Naive thymus-derived CD4-positive, alpha-beta T cell (primary cell): Measurements from ENCODE around the gene GNG12. TPM values are rescaled to one million over a fixed set of nuclear protein-coding genes. Genes with fewer than 3 reads are reported as not detected.
A peak's percentile ranks its signal among the peaks of the same experiment; 100 is the strongest.

Source experiments
- ATAC-seq: fragments of 150-1000 bp; cut with Tn5 transposase; 2 replicates; pipeline ENCODE4 v1.10.0; 2021; ENCODE audit warnings: mild to moderate bottlenecking, moderate library complexity
- CTCF ChIA-PET: fragments of 350-600 bp; sonication (Branson Sonifier 250); formaldehyde crosslinking; loops from one replicate; lab custom pipeline; 2021; ENCODE audit warnings: antibody characterized with exemption; lab: Charles Lee
- POLR2A ChIA-PET: fragments of 350-600 bp; sonication (Branson Sonifier 250); formaldehyde crosslinking; loops from one replicate; lab custom pipeline; 2021; ENCODE audit warnings: antibody characterized with exemption, inconsistent platforms; lab: Charles Lee
- DNase-seq, 9 donors: peaks; one replicate each; pipeline versions ENCODE4 v3.0.0 to v3.0.0-alpha.2; 2020 to 2022; ENCODE audit warnings: mixed read lengths in 1 of 9
- H3K27ac ChIP-seq: one replicate; pipeline ENCODE4 v1.7.0; 2013; ENCODE audit warnings: mild to moderate bottlenecking, low read depth, low read length, moderate library complexity
- H3K27me3 ChIP-seq, 2 donors: one replicate each; pipeline ENCODE4 v1.7.0; 2013; ENCODE audit warnings: low read length in 2 of 2, mild to moderate bottlenecking in 2 of 2, moderate library complexity in 2 of 2; ENCODE audit not compliant: control insufficient read depth in 2 of 2, insufficient read depth in 2 of 2
- H3K36me3 ChIP-seq, 3 experiments: 1 replicate in 2 of 3; 2 replicates in 1 of 3; pipeline ENCODE4 v1.7.0; 2013; ENCODE audit warnings: low read length in 3 of 3, mild to moderate bottlenecking in 3 of 3, moderate library complexity in 1 of 3; ENCODE audit not compliant: insufficient read depth in 3 of 3, control insufficient read depth in 2 of 3
- H3K4me1 ChIP-seq, 2 donors: one replicate each; pipeline ENCODE4 v1.7.0; 2013; ENCODE audit warnings: low read length in 2 of 2, mild to moderate bottlenecking in 2 of 2, moderate library complexity in 1 of 2; ENCODE audit not compliant: control insufficient read depth in 2 of 2, insufficient read depth in 2 of 2
- H3K4me3 ChIP-seq: 2 replicates; pipeline ENCODE4 v1.7.0; 2013; ENCODE audit warnings: mild to moderate bottlenecking, low read length
- H3K9me3 ChIP-seq, 3 experiments: 1 replicate in 2 of 3; 2 replicates in 1 of 3; pipeline ENCODE4 v1.7.0; 2013; ENCODE audit warnings: low read length in 3 of 3; ENCODE audit not compliant: control insufficient read depth in 2 of 3
- H3K27ac Mint-ChIP-seq, 9 donors: one replicate each; pipeline ENCODE4 v1.8.0; 2020 to 2022; ENCODE audit warnings: mixed read lengths in 9 of 9, mild to moderate bottlenecking in 8 of 9, moderate library complexity in 5 of 9, inconsistent platforms in 2 of 9
- H3K27me3 Mint-ChIP-seq, 5 donors: one replicate each; pipeline ENCODE4 v1.8.0; 2021 to 2022; ENCODE audit warnings: mixed read lengths in 5 of 5, mild to moderate bottlenecking in 1 of 5
- H3K36me3 Mint-ChIP-seq, 5 donors: one replicate each; pipeline ENCODE4 v1.8.0; 2020 to 2022; ENCODE audit warnings: mixed read lengths in 5 of 5, mild to moderate bottlenecking in 3 of 5, inconsistent platforms in 1 of 5
- H3K4me1 Mint-ChIP-seq, 7 donors: one replicate each; pipeline ENCODE4 v1.8.0; 2020 to 2022; ENCODE audit warnings: mixed read lengths in 7 of 7, mild to moderate bottlenecking in 3 of 7, inconsistent platforms in 1 of 7
- H3K4me3 Mint-ChIP-seq, 10 donors: one replicate each; pipeline ENCODE4 v1.8.0; 2020 to 2022; ENCODE audit warnings: mild to moderate bottlenecking in 10 of 10, mixed read lengths in 10 of 10, moderate library complexity in 6 of 10, inconsistent platforms in 2 of 10
- H3K9me3 Mint-ChIP-seq, 11 donors: one replicate each; pipeline ENCODE4 v1.8.0; 2020 to 2022; ENCODE audit warnings: mixed read lengths in 11 of 11, mild to moderate bottlenecking in 4 of 11, inconsistent platforms in 1 of 11, moderate library complexity in 1 of 11
- intact Hi-C, 2 donors: fragments of 100-400 bp; cut with micrococcal nuclease; formaldehyde crosslinking; loops; one replicate each; pipeline ENCODE4 v1.15.1; 2023
- polyA plus RNA-seq, 2 donors: library from polyadenylated mRNA; unstranded; fragments of 300-500 nt; fragmentation: Illumina TruSeq; gene quantifications; one replicate each; pipeline ENCODE4 v1.2.3, GENCODE V29; 2021
- total RNA-seq, 6 experiments: library from RNA in 5 of 6; stranded (reverse) in 5 of 6; gene quantifications; 1 replicate in 5 of 6; 2 replicates in 1 of 6; pipeline ENCODE4 v1.2.3 and lab custom pipeline; 2021 to 2026

Gene GNG12
- total and polyA plus RNA-seq, 7 experiments from 2014 or later, result not detected

GRCh38 chr1:67737875-67738274 lies 95.4 kb downstream of the GNG12 start:
- Histone ChIP-seq H3K27me3 (no peaks in the 10 kb centered on the region), H3K36me3 (no peaks in the 10 kb centered on the region), H3K27ac (no peak overlapping the region), H3K9me3 (no peaks in the 10 kb centered on the region), H3K4me3 (no peak overlapping the region), H3K4me1 (peaks cover 7 to 11% of the 10 kb centered on the region in 2 donors)
- Mint-ChIP-seq H3K4me3 (no peak overlapping the region), H3K36me3 (no peaks in the 10 kb centered on the region), H3K9me3 (no peaks in the 10 kb centered on the region), H3K4me1 (peaks cover 10 to 26% (median 23%) of the 10 kb centered on the region in 7 donors), H3K27ac (no peak overlapping the region), H3K27me3 (peaks cover 0 to 9% (median under 1%) of the 10 kb centered on the region in 5 donors)
- ChIA-PET CTCF (interaction anchor here (2.6 kb wide), 1 partner anchor 23 kb away, joined by 10 read pairs; no protein-coding TSS in a partner anchor), POLR2A (interaction anchor here (1.0 kb wide), 1 partner anchor 15 kb away, joined by 3 read pairs; no protein-coding TSS in a partner anchor)
- ATAC-seq, result no peak
- intact Hi-C loops, result loop anchor here in 1 of 2 donors (2.0 kb wide), 1 partner anchor 53 kb away; the partner anchor contains the start of gene GADD45A
- DNase-seq, result no peak

DNA sequence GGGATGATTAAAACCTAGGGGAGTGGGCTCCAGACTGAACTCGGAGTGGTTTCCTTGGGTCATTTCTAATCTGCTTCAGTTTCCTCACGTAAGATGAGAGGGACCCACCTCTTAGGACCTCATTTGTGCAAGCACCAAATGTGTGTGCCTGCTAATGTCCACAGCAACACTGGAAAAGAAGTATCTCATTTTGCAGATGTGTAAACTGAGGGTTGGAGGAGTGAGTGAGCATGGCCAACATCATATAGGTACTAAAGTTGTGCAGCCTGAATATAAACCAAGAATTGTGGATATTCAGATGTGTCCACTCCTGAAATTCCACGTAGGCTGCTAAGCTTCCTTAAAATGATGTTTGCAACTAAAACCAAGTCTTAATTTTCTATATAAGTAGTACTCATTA lies 96.5 kb downstream of the GNG12 start:
- CTCF ChIA-PET, result interaction anchor here (2.6 kb wide), 1 partner anchor 24 kb away, joined by 10 read pairs; no protein-coding TSS in a partner anchor
- peaks cover 10 to 26% (median 23%) of the 10 kb centered on the region in 7 donors for H3K4me1 Mint-ChIP-seq
- no peaks in the 10 kb centered on the region for H3K9me3 Mint-ChIP-seq
- ATAC-seq (no peak), DNase-seq (no peak)
- Histone ChIP-seq H3K36me3 (no peaks in the 10 kb centered on the region), H3K4me3 (peak overlapping the region; percentile 35), H3K27ac (peak overlapping the region; percentile 22), H3K9me3 (no peaks in the 10 kb centered on the region), H3K27me3 (no peaks in the 10 kb centered on the region), H3K4me1 (peaks cover 7 to 11% of the 10 kb centered on the region in 2 donors)
- H3K36me3 Mint-ChIP-seq, result no peaks in the 10 kb centered on the region
- intact Hi-C loops, result loop anchor here (1.0 to 2.0 kb wide), 2 partner anchors 51 to 52 kb away; partner anchors contain the start of gene GADD45A (in 2 of the 2)
- peak overlapping the region in 8 of 9 donors; percentile 67 to 94 (median 91) for H3K27ac Mint-ChIP-seq
- peak overlapping the region in 7 of 10 donors; percentile 57 to 90 (median 79) for H3K4me3 Mint-ChIP-seq
- POLR2A ChIA-PET, result interaction anchor here (0.7 to 2.3 kb wide), 3 partner anchors 16 to 53 kb away, joined by 3 to 11 read pairs (median 4); partner anchors contain the start of gene GADD45A
- H3K27me3 Mint-ChIP-seq, result peaks cover 0 to 6% (median 0%) of the 10 kb centered on the region in 5 donors

DNA sequence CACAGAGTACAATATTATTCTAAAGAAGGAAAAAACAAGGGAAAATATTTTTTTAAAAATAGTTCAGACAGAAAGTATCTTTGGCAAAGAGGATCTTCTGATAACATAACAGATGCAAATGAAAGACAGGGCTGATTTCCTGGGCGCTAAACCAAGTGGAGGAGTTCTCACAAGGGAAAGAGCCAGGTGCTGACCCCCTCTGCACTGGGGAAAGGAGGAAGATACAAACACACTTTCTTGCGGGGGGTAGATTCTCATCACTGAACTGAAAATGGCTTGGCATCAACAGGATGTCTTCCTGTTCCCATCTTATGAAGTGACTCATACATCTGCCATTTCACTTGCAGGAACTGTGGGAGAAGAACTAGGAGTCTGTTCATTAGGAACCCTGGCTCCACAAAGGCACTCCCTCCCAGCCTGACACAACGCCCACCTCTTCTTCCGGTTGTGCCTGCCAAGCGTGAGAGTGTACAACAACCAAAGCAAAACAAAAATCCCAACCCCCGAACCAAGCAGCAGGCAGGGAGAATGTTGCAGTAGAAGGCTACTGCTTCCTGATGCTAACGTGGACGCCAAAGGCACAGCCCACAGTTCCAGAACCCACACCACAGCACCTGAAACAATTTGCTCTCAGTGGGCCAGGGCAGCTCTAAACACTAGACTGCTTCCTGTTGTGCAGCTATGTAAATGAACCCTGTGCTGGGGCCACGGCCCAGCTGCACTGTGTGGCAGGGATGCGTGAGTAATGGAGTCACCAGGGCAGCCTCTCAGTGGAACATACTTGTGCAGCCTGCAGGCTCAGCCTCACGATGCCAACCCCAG lies 97.2 kb downstream of the GNG12 start:
- ChIA-PET POLR2A (interaction anchor here (2.3 kb wide), 1 partner anchor 50 kb away, joined by 11 read pairs; the partner anchor contains the start of gene GADD45A), CTCF (interaction anchor here (2.6 kb wide), 1 partner anchor 24 kb away, joined by 10 read pairs; no protein-coding TSS in a partner anchor)
- ATAC-seq (peak; percentile 84), DNase-seq (peak in 8 of 9 donors; percentile 7 to 42 (median 30))
- Mint-ChIP-seq H3K4me1 (peaks cover 14 to 26% (median 23%) of the 10 kb centered on the region in 7 donors), H3K27me3 (peaks cover 0 to 5% (median 0%) of the 10 kb centered on the region in 5 donors), H3K27ac (peak overlapping the region; percentile 67 to 94 (median 90)), H3K36me3 (no peaks in the 10 kb centered on the region), H3K4me3 (peak overlapping the region; percentile 57 to 90 (median 78)), H3K9me3 (no peaks in the 10 kb centered on the region)
- intact Hi-C loops, result loop anchor here (1.0 to 2.0 kb wide), 2 partner anchors 51 kb away; partner anchors contain the start of gene GADD45A (in 2 of the 2)
- peak overlapping the region; percentile 35 for H3K4me3 ChIP-seq
- no peaks in the 10 kb centered on the region for H3K9me3 ChIP-seq
- no peaks in the 10 kb centered on the region for H3K27me3 ChIP-seq
- H3K4me1 ChIP-seq, result peaks cover 7 to 11% of the 10 kb centered on the region in 2 donors
- H3K27ac ChIP-seq, result peak overlapping the region; percentile 22
- no peaks in the 10 kb centered on the region for H3K36me3 ChIP-seq

- CTCF ChIA-PET, result no interaction called here
Measured at GRCh38 chr1:67735206-67735605, 98.1 kb downstream of the GNG12 start.

GRCh38 chr1:67734323-67734690 lies 99.0 kb downstream of the GNG12 start:
- Mint-ChIP-seq H3K9me3 (no peaks in the 10 kb centered on the region), H3K27ac (peak overlapping the region in 3 of 9 donors; percentile 38 to 56 (median 44)), H3K4me3 (no peak overlapping the region), H3K27me3 (peaks cover 0 to 3% (median 0%) of the 10 kb centered on the region in 5 donors), H3K4me1 (peaks cover 15 to 26% (median 23%) of the 10 kb centered on the region in 7 donors), H3K36me3 (no peaks in the 10 kb centered on the region)
- POLR2A ChIA-PET, result no interaction called here
- DNase-seq, result no peak
- no peak for ATAC-seq
- Histone ChIP-seq H3K27ac (no peak overlapping the region), H3K9me3 (no peaks in the 10 kb centered on the region), H3K4me3 (no peak overlapping the region), H3K27me3 (no peaks in the 10 kb centered on the region), H3K4me1 (peaks cover 7 to 11% of the 10 kb centered on the region in 2 donors), H3K36me3 (no peaks in the 10 kb centered on the region)
- intact Hi-C loops, result no loop called here
- CTCF ChIA-PET, result no interaction called here

More at GRCh38 chr1:67735206-67735605, 98.1 kb downstream of the GNG12 start:
- Histone ChIP-seq H3K4me3 (no peak overlapping the region), H3K36me3 (no peaks in the 10 kb centered on the region), H3K4me1 (peaks cover 7 to 11% of the 10 kb centered on the region in 2 donors), H3K27ac (no peak overlapping the region), H3K27me3 (no peaks in the 10 kb centered on the region), H3K9me3 (no peaks in the 10 kb centered on the region)
- no peak for DNase-seq
- Mint-ChIP-seq H3K4me1 (peaks cover 15 to 26% (median 23%) of the 10 kb centered on the region in 7 donors), H3K27ac (peak overlapping the region in 2 of 9 donors; percentile 67 to 94), H3K4me3 (peak overlapping the region in 3 of 10 donors; percentile 67 to 90 (median 72)), H3K27me3 (peaks cover 0 to 5% (median 0%) of the 10 kb centered on the region in 5 donors), H3K9me3 (no peaks in the 10 kb centered on the region), H3K36me3 (no peaks in the 10 kb centered on the region)
- ATAC-seq, result no peak
- POLR2A ChIA-PET, result interaction anchor here (2.3 kb wide), 1 partner anchor 50 kb away, joined by 11 read pairs; the partner anchor contains the start of gene GADD45A
- intact Hi-C loops, result no loop called here

DNA sequence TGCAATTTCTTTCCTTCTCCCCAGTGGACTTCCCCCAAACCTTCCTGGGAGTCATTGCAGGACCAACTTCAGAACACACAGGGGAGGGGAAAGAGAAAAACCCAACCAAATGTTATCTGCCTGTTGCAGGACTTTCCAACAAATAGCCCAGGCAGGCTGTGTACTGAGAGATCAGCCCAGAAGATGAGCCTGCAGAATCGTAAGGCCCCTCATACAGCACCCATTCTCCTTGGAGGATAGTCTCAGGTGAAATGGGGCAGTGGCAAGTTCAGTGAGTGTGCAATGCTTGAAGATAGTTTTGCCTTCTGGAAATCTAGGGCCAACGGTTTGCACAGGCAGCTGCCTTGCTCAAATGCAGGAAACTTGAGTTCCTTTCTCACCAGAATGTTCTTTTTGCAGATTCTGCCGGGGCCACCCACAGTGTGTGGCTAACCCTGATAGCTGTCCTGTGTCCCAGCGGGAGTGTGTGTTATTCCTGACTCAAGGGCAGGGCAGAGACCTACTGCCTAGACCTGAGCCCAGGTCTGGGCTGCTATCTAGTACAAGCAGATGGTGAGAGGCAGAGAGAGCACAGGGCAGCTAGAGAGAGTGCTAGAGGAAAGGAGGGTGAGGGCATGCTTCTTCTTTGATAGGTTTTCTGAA lies 99.5 kb downstream of the GNG12 start:
- ChIA-PET CTCF (no interaction called here), POLR2A (interaction anchor here (0.8 to 1.3 kb wide), 2 partner anchors 9 to 49 kb away, joined by 3 read pairs; no protein-coding TSS in a partner anchor)
- Histone ChIP-seq H3K27me3 (no peaks in the 10 kb centered on the region), H3K4me1 (peaks cover 7 to 11% of the 10 kb centered on the region in 2 donors), H3K27ac (no peak overlapping the region), H3K9me3 (no peaks in the 10 kb centered on the region), H3K36me3 (no peaks in the 10 kb centered on the region), H3K4me3 (no peak overlapping the region)
- intact Hi-C loops, result no loop called here
- Mint-ChIP-seq H3K4me1 (peaks cover 15 to 26% (median 23%) of the 10 kb centered on the region in 7 donors), H3K27me3 (no peaks in the 10 kb centered on the region), H3K4me3 (no peak overlapping the region), H3K9me3 (no peaks in the 10 kb centered on the region), H3K36me3 (no peaks in the 10 kb centered on the region), H3K27ac (peak overlapping the region in 5 of 9 donors; percentile 17 to 69 (median 38))
- no peak for DNase-seq
- ATAC-seq, result no peak
